SU-DHL-6 (cell line): Measurements from ENCODE around the gene RAP1A.

Source experiments
- H2AFZ ChIP-seq: fragments of 200-600 bp; sonication (generic); 2 replicates; pipeline ENCODE4 v1.6.1; 2014; ENCODE audit warnings: low read depth, mild to moderate bottlenecking, moderate library complexity, mixed read lengths, antibody characterized with exemption, low read length; ENCODE audit not compliant: severe bottlenecking
- H3F3A ChIP-seq: fragments of 200-600 bp; shearing (Covaris generic); 2 replicates; pipeline ENCODE4 v1.6.0; 2016; ENCODE audit warnings: antibody characterized with exemption, mild to moderate bottlenecking; ENCODE audit not compliant: insufficient read depth
- H3K27ac ChIP-seq: fragments of 200-600 bp; sonication (generic); 2 replicates; pipeline ENCODE4 v1.5.1; 2016; ENCODE audit warnings: low read depth, mild to moderate bottlenecking, low read length, moderate library complexity, mixed read lengths
- H3K27me3 ChIP-seq: fragments of 200-600 bp; sonication (generic), shearing (Covaris generic); 2 replicates; pipeline ENCODE4 v1.6.0; 2014; ENCODE audit warnings: mild to moderate bottlenecking, low read length
- H3K36me3 ChIP-seq: fragments of 200-600 bp; sonication (generic); 2 replicates; pipeline ENCODE4 v1.6.1; 2014; ENCODE audit warnings: mild to moderate bottlenecking, low read length, mixed read lengths
- H3K4me2 ChIP-seq: fragments of 300-600, 200-600 bp; shearing (Covaris generic), sonication (generic); 2 replicates; pipeline ENCODE4 v1.6.0; 2014; ENCODE audit warnings: low read length, low read depth, mild to moderate bottlenecking; ENCODE audit not compliant: poor library complexity, severe bottlenecking
- H3K4me3 ChIP-seq: fragments of 200-600 bp; sonication (generic); 2 replicates; pipeline ENCODE4 v1.5.1; 2014; ENCODE audit warnings: antibody characterized with exemption, low read length, mild to moderate bottlenecking, mixed read lengths; ENCODE audit not compliant: insufficient read depth, poor library complexity, severe bottlenecking
- H3K79me2 ChIP-seq: fragments of 200-600 bp; sonication (generic); 2 replicates; pipeline ENCODE4 v1.6.1; 2014; ENCODE audit warnings: mild to moderate bottlenecking, low read length, moderate library complexity; ENCODE audit not compliant: insufficient read depth
- H3K9ac ChIP-seq: fragments of 200-600 bp; sonication (generic); 2 replicates; pipeline ENCODE4 v1.7.0; 2014; ENCODE audit warnings: mild to moderate bottlenecking, low read length
- H3K9me2 ChIP-seq: fragments of 200-600 bp; sonication (generic); replicated peaks from 2 replicates; pipeline ENCODE4 v1.6.1; 2014; ENCODE audit warnings: low read length; ENCODE audit not compliant: insufficient read depth
- H3K9me3 ChIP-seq: fragments of 200-600 bp; sonication (generic); 2 replicates; pipeline ENCODE4 v1.6.1; 2014; ENCODE audit warnings: low read length, mixed read lengths; ENCODE audit not compliant: insufficient read depth
- H4K20me1 ChIP-seq: fragments of 200-600 bp; sonication (generic); 2 replicates; pipeline ENCODE4 v1.6.1; 2014; ENCODE audit warnings: low read depth, mild to moderate bottlenecking, antibody characterized with exemption, low read length, moderate library complexity, mixed read lengths
- EZH2phosphoT487 ChIP-seq: fragments of 200-600 bp; sonication (generic), shearing (Covaris generic); conservative IDR thresholded peaks from 2 replicates; pipeline ENCODE4 v1.6.1; 2018; ENCODE audit warnings: mild to moderate bottlenecking, antibody characterized with exemption, low read length, moderate library complexity, mixed read lengths
- TF ChIP-seq, protein P1 (sequence below): fragments of 200-600 bp; sonication (generic); IDR thresholded peaks from one replicate; pipeline ENCODE4 v1.5.1; 2017; ENCODE audit warnings: antibody characterized with exemption, mild to moderate bottlenecking, low read length, moderate library complexity; ENCODE audit not compliant: insufficient read depth, poor library complexity, severe bottlenecking

RAP1A gene

GRCh38 chr1:111723871-111724270 is 104.3 kb downstream of the RAP1A start:
- Histone ChIP-seq H3K36me3 (no peaks in the 10 kb centered on the region), H2AFZ (no peak overlapping the region), H3K4me2 (peak overlapping the region; percentile 18), H3K4me3 (no peak overlapping the region), H3K79me2 (no peaks in the 10 kb centered on the region), H4K20me1 (no peaks in the 10 kb centered on the region), H3K27ac (no peak overlapping the region), H3K27me3 (no peaks in the 10 kb centered on the region), H3K9ac (no peak overlapping the region), H3K9me2 (no peaks in the 10 kb centered on the region), H3K9me3 (no peaks in the 10 kb centered on the region), H3F3A (no peaks in the 10 kb centered on the region)
- no peak for TF ChIP-seq EZH2phosphoT487
- TF ChIP-seq, protein P1, sequence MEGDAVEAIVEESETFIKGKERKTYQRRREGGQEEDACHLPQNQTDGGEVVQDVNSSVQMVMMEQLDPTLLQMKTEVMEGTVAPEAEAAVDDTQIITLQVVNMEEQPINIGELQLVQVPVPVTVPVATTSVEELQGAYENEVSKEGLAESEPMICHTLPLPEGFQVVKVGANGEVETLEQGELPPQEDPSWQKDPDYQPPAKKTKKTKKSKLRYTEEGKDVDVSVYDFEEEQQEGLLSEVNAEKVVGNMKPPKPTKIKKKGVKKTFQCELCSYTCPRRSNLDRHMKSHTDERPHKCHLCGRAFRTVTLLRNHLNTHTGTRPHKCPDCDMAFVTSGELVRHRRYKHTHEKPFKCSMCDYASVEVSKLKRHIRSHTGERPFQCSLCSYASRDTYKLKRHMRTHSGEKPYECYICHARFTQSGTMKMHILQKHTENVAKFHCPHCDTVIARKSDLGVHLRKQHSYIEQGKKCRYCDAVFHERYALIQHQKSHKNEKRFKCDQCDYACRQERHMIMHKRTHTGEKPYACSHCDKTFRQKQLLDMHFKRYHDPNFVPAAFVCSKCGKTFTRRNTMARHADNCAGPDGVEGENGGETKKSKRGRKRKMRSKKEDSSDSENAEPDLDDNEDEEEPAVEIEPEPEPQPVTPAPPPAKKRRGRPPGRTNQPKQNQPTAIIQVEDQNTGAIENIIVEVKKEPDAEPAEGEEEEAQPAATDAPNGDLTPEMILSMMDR, result no peak

- H3K4me2 ChIP-seq, result no peak overlapping the region
- H2AFZ ChIP-seq, result no peak overlapping the region
- H3K79me2 ChIP-seq, result no peaks in the 10 kb centered on the region
- H3F3A ChIP-seq, result no peaks in the 10 kb centered on the region
- TF ChIP-seq, protein P1, result no peak
- no peak for TF ChIP-seq EZH2phosphoT487
- no peaks in the 10 kb centered on the region for H3K27me3 ChIP-seq
- no peaks in the 10 kb centered on the region for H4K20me1 ChIP-seq
- H3K36me3 ChIP-seq, result no peaks in the 10 kb centered on the region
- H3K9me3 ChIP-seq, result no peaks in the 10 kb centered on the region
- no peak overlapping the region for H3K9ac ChIP-seq
- no peak overlapping the region for H3K27ac ChIP-seq
- no peaks in the 10 kb centered on the region for H3K9me2 ChIP-seq
- no peak overlapping the region for H3K4me3 ChIP-seq
Measured at GRCh38 chr1:111725192-111725591, 105.6 kb downstream of the RAP1A start.

- Histone ChIP-seq H2AFZ (no peak overlapping the region), H3K27ac (no peak overlapping the region), H4K20me1 (no peaks in the 10 kb centered on the region), H3F3A (no peaks in the 10 kb centered on the region), H3K27me3 (no peaks in the 10 kb centered on the region), H3K4me3 (no peak overlapping the region), H3K4me2 (no peak overlapping the region), H3K9ac (no peak overlapping the region), H3K36me3 (no peaks in the 10 kb centered on the region), H3K79me2 (no peaks in the 10 kb centered on the region), H3K9me3 (no peaks in the 10 kb centered on the region), H3K9me2 (no peaks in the 10 kb centered on the region)
- TF ChIP-seq, protein P1, result no peak
- no peak for TF ChIP-seq EZH2phosphoT487
Measured at GRCh38 chr1:111727056-111727455, 107.5 kb downstream of the RAP1A start.
